ENCODE data around the gene FARP1.

FARP1 gene

DNA sequence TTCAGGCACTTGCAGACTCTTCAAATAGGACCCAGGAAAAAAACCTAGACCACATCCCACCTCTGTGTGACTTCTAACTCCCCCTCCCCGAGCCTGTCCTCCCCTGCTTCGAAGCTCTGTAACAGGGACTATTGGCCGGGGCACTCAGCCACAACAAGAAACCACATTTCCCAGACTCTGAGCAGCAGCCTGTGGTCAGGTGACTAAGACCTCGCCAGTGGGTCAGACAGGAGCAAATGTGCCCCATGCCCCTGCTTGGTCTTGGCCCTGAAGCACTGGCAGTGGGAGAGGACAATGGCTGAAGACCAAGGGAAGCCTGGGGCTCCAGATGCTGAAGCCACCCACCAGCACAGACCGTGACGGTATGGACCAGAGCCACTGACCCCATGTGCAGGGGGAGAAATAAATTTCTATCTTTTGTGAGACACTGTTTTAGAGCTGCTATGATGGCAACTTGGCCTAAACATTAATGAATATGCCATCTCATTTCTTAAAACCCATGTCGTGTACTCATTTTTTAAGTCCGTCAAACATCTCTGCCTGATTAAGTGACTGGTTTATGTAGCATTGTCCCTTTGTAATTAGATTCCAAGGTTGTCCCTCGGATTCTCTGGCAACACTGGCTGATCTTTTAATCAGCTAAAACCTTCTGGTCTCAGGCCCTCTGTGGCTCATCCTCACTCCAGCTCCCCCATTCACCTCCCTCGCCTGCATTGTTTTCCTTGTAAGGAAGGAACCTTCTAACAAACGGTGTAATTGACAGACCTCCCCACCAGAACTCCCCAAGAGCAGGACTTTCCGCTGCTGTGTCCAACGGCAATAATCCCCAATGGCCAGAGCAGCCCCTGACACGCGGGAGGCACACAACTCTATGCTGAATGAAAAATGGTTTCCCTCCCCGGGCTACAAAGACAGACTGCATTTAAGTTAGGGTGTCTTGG is 335.6 kb downstream of the FARP1 start:
- H3K4me3 ChIP-seq (ENCODE audit: control insufficient read depth, low read depth, low read length) = no peak overlapping the region
- TF ChIP-seq, protein P1, sequence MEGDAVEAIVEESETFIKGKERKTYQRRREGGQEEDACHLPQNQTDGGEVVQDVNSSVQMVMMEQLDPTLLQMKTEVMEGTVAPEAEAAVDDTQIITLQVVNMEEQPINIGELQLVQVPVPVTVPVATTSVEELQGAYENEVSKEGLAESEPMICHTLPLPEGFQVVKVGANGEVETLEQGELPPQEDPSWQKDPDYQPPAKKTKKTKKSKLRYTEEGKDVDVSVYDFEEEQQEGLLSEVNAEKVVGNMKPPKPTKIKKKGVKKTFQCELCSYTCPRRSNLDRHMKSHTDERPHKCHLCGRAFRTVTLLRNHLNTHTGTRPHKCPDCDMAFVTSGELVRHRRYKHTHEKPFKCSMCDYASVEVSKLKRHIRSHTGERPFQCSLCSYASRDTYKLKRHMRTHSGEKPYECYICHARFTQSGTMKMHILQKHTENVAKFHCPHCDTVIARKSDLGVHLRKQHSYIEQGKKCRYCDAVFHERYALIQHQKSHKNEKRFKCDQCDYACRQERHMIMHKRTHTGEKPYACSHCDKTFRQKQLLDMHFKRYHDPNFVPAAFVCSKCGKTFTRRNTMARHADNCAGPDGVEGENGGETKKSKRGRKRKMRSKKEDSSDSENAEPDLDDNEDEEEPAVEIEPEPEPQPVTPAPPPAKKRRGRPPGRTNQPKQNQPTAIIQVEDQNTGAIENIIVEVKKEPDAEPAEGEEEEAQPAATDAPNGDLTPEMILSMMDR (conservative IDR thresholded peaks at IDR 0.05; ENCODE audit: control insufficient read depth, insufficient read depth, low read depth, low read length) = no peak
- DNase-seq (ENCODE audit: low read depth) = peak; percentile 54

DNA sequence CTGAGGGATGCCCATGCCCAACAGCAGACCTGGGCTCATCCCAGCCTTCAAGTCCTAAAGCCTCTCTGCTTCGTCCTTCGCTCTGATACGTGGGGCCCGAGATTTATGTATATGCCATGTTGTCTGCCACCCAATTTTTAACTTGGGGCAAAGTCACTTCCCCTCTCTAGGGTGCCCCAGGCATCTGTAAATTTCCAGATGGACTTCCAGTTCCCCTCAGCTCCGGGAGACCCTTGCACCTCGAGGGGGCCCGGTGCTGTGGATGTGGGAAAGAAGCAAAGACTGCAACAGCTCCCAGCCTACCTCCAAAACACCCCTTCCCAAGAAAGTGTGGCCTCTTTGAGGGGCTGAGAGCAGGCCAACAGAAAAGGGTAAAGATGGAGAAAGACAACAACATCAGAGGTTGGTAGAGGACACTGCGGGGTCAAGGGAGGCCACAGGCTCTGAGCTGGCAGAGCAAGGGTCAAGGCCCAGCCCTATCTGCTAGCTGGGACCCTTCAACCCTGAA is 336.7 kb downstream of the FARP1 start:
- no peak for DNase-seq (ENCODE audit: low read depth)
- TF ChIP-seq, protein P1 (conservative IDR thresholded peaks at IDR 0.05; ENCODE audit: control insufficient read depth, insufficient read depth, low read depth, low read length) = no peak
- H3K4me3 ChIP-seq (ENCODE audit: control insufficient read depth, low read depth, low read length) = no peak overlapping the region

DNA sequence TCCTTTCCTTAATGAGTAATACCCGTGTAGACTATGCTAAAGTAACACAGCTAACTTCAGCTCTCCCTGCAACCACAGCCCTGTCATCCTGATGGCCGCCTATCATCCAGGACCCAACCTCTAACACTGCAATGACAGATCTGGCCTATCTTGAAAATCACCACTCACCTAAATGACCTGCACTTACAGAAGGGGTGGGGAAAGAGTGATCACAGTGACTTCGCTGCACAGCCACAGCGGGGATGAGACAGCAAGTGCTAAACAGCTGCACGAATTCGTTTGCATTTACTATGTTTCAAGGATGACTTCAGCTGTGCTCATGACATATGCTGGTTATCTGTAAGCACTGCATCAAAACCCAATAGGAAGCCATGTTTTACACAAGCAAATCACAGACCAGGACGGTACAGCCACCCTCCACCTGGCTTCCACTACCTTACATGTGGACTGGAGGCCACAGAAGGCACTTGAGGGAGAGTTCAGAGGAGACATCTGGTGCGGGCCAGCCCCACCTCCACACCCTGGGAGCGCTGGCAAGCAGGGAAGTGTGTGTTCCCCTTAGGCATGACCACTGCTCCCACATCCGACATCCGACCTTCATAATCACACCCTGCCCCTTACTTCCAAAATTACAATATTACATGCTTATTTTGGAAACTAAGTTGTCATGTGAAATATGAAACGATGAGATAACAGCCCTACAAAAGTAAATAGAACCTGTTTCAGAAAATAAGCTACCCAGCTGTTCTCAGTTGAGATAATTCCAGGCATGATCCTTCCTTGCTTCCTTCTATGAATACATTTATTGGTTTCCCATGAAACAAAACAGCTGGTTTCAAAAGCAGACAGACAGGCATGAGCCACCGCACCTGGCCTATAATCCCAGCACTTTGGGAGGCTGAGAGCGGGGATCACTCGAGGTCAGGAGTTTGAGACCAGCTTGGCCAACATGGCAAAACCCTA is 338.3 kb downstream of the FARP1 start:
- TF ChIP-seq, protein P1 (conservative IDR thresholded peaks at IDR 0.05; ENCODE audit: control insufficient read depth, insufficient read depth, low read depth, low read length) = no peak
- peak; percentile 23 for DNase-seq (ENCODE audit: low read depth)
- H3K4me3 ChIP-seq (ENCODE audit: control insufficient read depth, low read depth, low read length) = no peak overlapping the region

DNA sequence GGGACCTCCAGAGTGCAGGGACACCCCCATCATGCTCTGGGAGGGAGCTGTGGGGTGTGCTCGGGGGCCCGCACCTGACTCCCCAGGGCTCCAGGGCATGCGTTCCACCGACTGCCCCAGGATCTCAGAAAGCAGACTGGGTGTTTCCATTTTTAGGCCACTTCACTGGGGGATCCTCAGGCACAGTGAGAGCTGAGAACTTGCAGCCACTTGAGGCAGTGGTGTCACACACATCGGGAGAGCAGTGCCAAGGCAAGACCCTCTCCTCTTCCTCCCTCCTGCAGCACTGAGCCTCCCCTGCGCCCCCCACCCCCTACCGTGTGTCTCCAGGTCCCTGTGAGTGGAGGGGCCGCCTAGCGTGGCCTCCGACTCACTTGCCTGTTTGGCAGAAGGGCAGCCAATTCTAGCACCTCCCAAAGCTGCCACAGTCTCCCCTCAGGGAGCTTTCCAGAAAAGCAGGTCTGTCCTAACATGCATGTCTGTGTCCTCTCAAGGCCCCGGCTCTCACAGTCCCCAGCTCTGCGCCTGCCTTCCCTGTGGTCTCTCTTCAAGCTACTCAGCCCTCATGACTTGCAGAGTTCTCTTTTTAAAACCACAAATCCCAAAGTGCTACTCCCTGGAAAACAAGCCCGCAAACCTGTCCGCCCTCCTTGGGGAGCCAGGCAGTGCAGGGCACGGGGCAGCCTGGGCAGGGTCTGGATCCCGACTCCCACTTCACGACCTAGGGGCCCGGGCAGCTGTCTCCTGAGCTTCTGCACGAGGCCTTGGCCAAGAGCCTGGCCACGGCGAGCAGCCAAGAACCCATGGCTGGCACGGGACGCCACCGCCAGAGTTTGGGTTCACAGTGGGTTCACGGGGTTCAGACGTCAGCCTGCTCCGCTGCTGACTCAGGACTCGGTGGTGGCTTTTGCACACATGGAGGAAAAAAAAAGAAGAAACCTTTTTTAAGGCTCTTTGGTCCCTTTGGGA is 339.9 kb downstream of the FARP1 start:
- TF ChIP-seq, protein P1 (conservative IDR thresholded peaks at IDR 0.05; ENCODE audit: control insufficient read depth, insufficient read depth, low read depth, low read length) = no peak
- peak; percentile 79 for DNase-seq (ENCODE audit: low read depth)
- H3K4me3 ChIP-seq (ENCODE audit: control insufficient read depth, low read depth, low read length) = no peak overlapping the region

DNA sequence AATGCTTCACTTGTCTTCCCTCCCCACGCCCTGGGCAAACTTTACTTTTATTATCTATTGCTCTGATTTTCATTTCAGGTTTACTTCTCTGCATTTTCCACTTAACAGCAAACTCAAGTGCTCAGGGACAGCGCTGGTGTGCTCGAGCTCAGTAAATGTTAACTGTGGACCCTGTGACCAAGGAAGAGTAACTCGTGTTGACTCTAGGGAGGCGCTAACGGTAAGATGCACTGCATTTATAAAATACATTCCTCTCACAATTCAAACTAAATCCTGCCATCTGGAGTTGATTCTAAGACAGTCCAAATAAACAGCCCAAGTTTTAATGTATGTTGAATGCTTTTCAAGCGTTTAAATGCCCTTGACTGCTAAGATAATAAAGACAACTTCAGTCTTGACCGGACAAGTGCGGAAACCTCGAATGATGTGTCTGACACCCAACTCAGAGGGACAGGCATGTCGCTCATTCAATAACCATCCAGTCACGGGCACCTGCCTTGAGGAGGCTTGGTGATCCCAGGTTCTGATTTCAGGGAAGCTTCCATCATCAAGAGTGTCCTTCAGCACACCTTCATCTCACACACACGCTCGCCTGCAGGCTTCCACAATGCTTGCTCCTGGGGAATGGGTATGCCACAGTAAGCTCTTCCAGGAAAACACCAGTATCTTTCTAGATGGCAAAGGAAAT is 340.9 kb downstream of the FARP1 start:
- TF ChIP-seq, protein P1 (conservative IDR thresholded peaks at IDR 0.05; ENCODE audit: control insufficient read depth, insufficient read depth, low read depth, low read length) = no peak
- H3K4me3 ChIP-seq (ENCODE audit: control insufficient read depth, low read depth, low read length) = no peak overlapping the region

More for the DNA sequence above, 340.9 kb downstream of the FARP1 start:
- peak; percentile 32 for DNase-seq (ENCODE audit: low read depth)
